ENCODE measurements around the gene USP54.

Gene USP54, protein sequence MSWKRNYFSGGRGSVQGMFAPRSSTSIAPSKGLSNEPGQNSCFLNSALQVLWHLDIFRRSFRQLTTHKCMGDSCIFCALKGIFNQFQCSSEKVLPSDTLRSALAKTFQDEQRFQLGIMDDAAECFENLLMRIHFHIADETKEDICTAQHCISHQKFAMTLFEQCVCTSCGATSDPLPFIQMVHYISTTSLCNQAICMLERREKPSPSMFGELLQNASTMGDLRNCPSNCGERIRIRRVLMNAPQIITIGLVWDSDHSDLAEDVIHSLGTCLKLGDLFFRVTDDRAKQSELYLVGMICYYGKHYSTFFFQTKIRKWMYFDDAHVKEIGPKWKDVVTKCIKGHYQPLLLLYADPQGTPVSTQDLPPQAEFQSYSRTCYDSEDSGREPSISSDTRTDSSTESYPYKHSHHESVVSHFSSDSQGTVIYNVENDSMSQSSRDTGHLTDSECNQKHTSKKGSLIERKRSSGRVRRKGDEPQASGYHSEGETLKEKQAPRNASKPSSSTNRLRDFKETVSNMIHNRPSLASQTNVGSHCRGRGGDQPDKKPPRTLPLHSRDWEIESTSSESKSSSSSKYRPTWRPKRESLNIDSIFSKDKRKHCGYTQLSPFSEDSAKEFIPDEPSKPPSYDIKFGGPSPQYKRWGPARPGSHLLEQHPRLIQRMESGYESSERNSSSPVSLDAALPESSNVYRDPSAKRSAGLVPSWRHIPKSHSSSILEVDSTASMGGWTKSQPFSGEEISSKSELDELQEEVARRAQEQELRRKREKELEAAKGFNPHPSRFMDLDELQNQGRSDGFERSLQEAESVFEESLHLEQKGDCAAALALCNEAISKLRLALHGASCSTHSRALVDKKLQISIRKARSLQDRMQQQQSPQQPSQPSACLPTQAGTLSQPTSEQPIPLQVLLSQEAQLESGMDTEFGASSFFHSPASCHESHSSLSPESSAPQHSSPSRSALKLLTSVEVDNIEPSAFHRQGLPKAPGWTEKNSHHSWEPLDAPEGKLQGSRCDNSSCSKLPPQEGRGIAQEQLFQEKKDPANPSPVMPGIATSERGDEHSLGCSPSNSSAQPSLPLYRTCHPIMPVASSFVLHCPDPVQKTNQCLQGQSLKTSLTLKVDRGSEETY (N-terminal part only)

GRCh38 chr10:73590881-73591799, at the start of gene USP54:
Gene USP54, minus strand, starts transcription at chr10:73591342. Its CDS starts 15,684 bp downstream, at chr10:73575658.
- Histone ChIP-seq H2AFZ (ENCODE audit: low read depth) (no peak within 1 kb of the TSS), H3K27ac (no peak within 1 kb of the TSS), H3K4me3 (IDR thresholded peaks at IDR 0.05; ENCODE audit: insufficient read depth, low read depth, low read length) (no peak within 1 kb of the TSS), H3K4me1 (ENCODE audit: low read depth, poor library complexity, severe bottlenecking) (no peaks in the 10 kb centered on the region), H4K20me1 (ENCODE audit: insufficient read depth) (no peaks in the 10 kb centered on the region), H3K4me2 (no peak within 1 kb of the TSS), H3K79me2 (ENCODE audit: insufficient read depth, low read depth) (no peaks in the 10 kb centered on the region), H3K9ac (no peak within 1 kb of the TSS), H3K36me3 (ENCODE audit: insufficient read depth) (no peaks in the 10 kb centered on the region), H3K27me3 (ENCODE audit: insufficient read depth, low read depth) (no peaks in the 10 kb centered on the region)
- TF ChIP-seq, protein P1, sequence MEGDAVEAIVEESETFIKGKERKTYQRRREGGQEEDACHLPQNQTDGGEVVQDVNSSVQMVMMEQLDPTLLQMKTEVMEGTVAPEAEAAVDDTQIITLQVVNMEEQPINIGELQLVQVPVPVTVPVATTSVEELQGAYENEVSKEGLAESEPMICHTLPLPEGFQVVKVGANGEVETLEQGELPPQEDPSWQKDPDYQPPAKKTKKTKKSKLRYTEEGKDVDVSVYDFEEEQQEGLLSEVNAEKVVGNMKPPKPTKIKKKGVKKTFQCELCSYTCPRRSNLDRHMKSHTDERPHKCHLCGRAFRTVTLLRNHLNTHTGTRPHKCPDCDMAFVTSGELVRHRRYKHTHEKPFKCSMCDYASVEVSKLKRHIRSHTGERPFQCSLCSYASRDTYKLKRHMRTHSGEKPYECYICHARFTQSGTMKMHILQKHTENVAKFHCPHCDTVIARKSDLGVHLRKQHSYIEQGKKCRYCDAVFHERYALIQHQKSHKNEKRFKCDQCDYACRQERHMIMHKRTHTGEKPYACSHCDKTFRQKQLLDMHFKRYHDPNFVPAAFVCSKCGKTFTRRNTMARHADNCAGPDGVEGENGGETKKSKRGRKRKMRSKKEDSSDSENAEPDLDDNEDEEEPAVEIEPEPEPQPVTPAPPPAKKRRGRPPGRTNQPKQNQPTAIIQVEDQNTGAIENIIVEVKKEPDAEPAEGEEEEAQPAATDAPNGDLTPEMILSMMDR (conservative IDR thresholded peaks at IDR 0.05; ENCODE audit: low read depth, low read length): no peak

- Histone ChIP-seq H3K9ac (no peak overlapping the region), H3K4me3 (IDR thresholded peaks at IDR 0.05; ENCODE audit: insufficient read depth, low read depth, low read length) (no peak overlapping the region)
Measured at GRCh38 chr10:73639286-73639685, 48.1 kb upstream of the USP54 start.

GRCh38 chr10:73635781-73636180, 44.6 kb upstream of the USP54 start:
- Histone ChIP-seq H3K9ac (no peak overlapping the region), H3K27me3 (ENCODE audit: insufficient read depth, low read depth) (no peaks in the 10 kb centered on the region), H3K4me3 (IDR thresholded peaks at IDR 0.05; ENCODE audit: insufficient read depth, low read depth, low read length) (no peak overlapping the region), H3K27ac (no peak overlapping the region), H2AFZ (ENCODE audit: low read depth) (no peak overlapping the region), H3K36me3 (ENCODE audit: insufficient read depth) (no peaks in the 10 kb centered on the region), H4K20me1 (ENCODE audit: insufficient read depth) (no peaks in the 10 kb centered on the region), H3K79me2 (ENCODE audit: insufficient read depth, low read depth) (no peaks in the 10 kb centered on the region), H3K4me1 (ENCODE audit: low read depth, poor library complexity, severe bottlenecking) (no peaks in the 10 kb centered on the region), H3K4me2 (no peak overlapping the region)
- TF ChIP-seq, protein P1 (conservative IDR thresholded peaks at IDR 0.05; ENCODE audit: low read depth, low read length): no peak

More at GRCh38 chr10:73639286-73639685, 48.1 kb upstream of the USP54 start:
- Histone ChIP-seq H3K27me3 (ENCODE audit: insufficient read depth, low read depth) (no peaks in the 10 kb centered on the region), H3K27ac (no peak overlapping the region), H3K36me3 (ENCODE audit: insufficient read depth) (no peaks in the 10 kb centered on the region), H3K4me1 (ENCODE audit: low read depth, poor library complexity, severe bottlenecking) (no peaks in the 10 kb centered on the region), H3K79me2 (ENCODE audit: insufficient read depth, low read depth) (no peaks in the 10 kb centered on the region), H4K20me1 (ENCODE audit: insufficient read depth) (no peaks in the 10 kb centered on the region), H2AFZ (ENCODE audit: low read depth) (no peak overlapping the region), H3K4me2 (no peak overlapping the region)
- TF ChIP-seq, protein P1 (conservative IDR thresholded peaks at IDR 0.05; ENCODE audit: low read depth, low read length): no peak
